RCC 7860 (cell line): ENCODE results near the gene CHIC1.
A peak's percentile ranks its signal among the peaks of the same experiment; 100 is the strongest.
"Not testable (repeated sequence)": the region's sequence is repeated elsewhere in the genome, so short reads cannot be mapped to it uniquely, and the experiment has no call there.

ENCODE experiments used
- DNase-seq: peaks from one replicate; pipeline ENCODE4 v3.0.0-alpha.2; 2015; ENCODE audit warnings: low spot score
- FAIRE-seq: peaks from 2 replicates; lab custom pipeline; 2012; peaks lifted over from hg19 to GRCh38; lab: Jason Lieb, UNC

The CHIC1 gene

GRCh38 chrX:73562984-73563737, at the start of gene CHIC1:
Gene CHIC1 (plus strand): TSS chrX:73563197. CDS start chrX:73563285, 88 bp downstream.
- peak; percentile 48 for DNase-seq
- FAIRE-seq, result no peak

GRCh38 chrX:73522823-73523222, 40.2 kb upstream of the CHIC1 start:
- DNase-seq, FAIRE-seq: not testable (repeated sequence)

- DNase-seq (no peak), FAIRE-seq (no peak)
Measured at GRCh38 chrX:73524906-73525305, 38.1 kb upstream of the CHIC1 start.

- DNase-seq, result no peak
- FAIRE-seq, result no peak
Measured at GRCh38 chrX:73525928-73526690, 36.9 kb upstream of the CHIC1 start.

GRCh38 chrX:73531655-73532054, 31.3 kb upstream of the CHIC1 start:
- not testable (repeated sequence) for FAIRE-seq, DNase-seq

- no peak for DNase-seq
- FAIRE-seq, result no peak
Measured at GRCh38 chrX:73556159-73556558, 6.8 kb upstream of the CHIC1 start.

GRCh38 chrX:73561801-73562200, 1.2 kb upstream of the CHIC1 start:
- DNase-seq (no peak), FAIRE-seq (no peak)

- DNase-seq, result no peak
- FAIRE-seq, result no peak
Measured at GRCh38 chrX:73562458-73562857, 539 bp upstream of the CHIC1 start.

- DNase-seq (no peak), FAIRE-seq (no peak)
Measured at GRCh38 chrX:73563738-73564068, 706 bp downstream of the CHIC1 start.

- FAIRE-seq (peak; percentile 84), DNase-seq (peak; percentile 84)
Measured at GRCh38 chrX:73577361-73577760, 14.4 kb downstream of the CHIC1 start.

GRCh38 chrX:73581002-73581628, 18.1 kb downstream of the CHIC1 start:
- DNase-seq (no peak), FAIRE-seq (peak; percentile 61)

GRCh38 chrX:73597758-73598157, 34.8 kb downstream of the CHIC1 start:
- not testable (repeated sequence) for FAIRE-seq, DNase-seq

- no peak for DNase-seq
Measured at GRCh38 chrX:73615022-73615421, 52.0 kb downstream of the CHIC1 start.

GRCh38 chrX:73641669-73642068, 78.7 kb downstream of the CHIC1 start:
- not testable (repeated sequence) for FAIRE-seq, DNase-seq

More at GRCh38 chrX:73615022-73615421, 52.0 kb downstream of the CHIC1 start:
- FAIRE-seq, result no peak

GRCh38 chrX:73647212-73647611, 84.2 kb downstream of the CHIC1 start:
- no peak for FAIRE-seq
- DNase-seq, result no peak

GRCh38 chrX:73647632-73648322, 84.8 kb downstream of the CHIC1 start:
- DNase-seq, result no peak
- FAIRE-seq, result no peak

GRCh38 chrX:73661322-73661721, 98.3 kb downstream of the CHIC1 start:
- not testable (repeated sequence) for DNase-seq, FAIRE-seq

- no peak for FAIRE-seq
- no peak for DNase-seq
Measured at GRCh38 chrX:73668779-73669178, 105.8 kb downstream of the CHIC1 start.

- DNase-seq (no peak), FAIRE-seq (no peak)
Measured at GRCh38 chrX:73681408-73681807, 118.4 kb downstream of the CHIC1 start.

- FAIRE-seq, result no peak
- no peak for DNase-seq
Measured at GRCh38 chrX:73683236-73683859, 120.4 kb downstream of the CHIC1 start.
